ENCODE results near the gene UTRN. TPM values are rescaled to one million over a fixed set of nuclear protein-coding genes. Genes with fewer than 3 reads are reported as not detected.

The UTRN gene
- total RNA-seq, 2 donors from 2014 or later: 163 to 243 TPM

- no peak overlapping the region for H3K4me3 ChIP-seq
Observed at GRCh38 chr6:144304223-144304848, 19.2 kb downstream of the UTRN start.

GRCh38 chr6:144305567-144305966 is 20.4 kb downstream of the UTRN start:
- DNase-seq (ENCODE audit: low spot score): no peak
- Histone ChIP-seq H3K36me3 (peaks cover 8% of the 10 kb centered on the region), H3K4me1 (ENCODE audit: control insufficient read depth in 1 of 2, low read depth in 2 of 2) (peaks cover 0 to 3% of the 10 kb centered on the region in 2 donors), H3K27ac (no peak overlapping the region), H3K9me3 (no peaks in the 10 kb centered on the region), H3K4me3 (no peak overlapping the region), H3K27me3 (replicated peaks; ENCODE audit: insufficient read depth) (no peaks in the 10 kb centered on the region)
- TF ChIP-seq, protein P1, sequence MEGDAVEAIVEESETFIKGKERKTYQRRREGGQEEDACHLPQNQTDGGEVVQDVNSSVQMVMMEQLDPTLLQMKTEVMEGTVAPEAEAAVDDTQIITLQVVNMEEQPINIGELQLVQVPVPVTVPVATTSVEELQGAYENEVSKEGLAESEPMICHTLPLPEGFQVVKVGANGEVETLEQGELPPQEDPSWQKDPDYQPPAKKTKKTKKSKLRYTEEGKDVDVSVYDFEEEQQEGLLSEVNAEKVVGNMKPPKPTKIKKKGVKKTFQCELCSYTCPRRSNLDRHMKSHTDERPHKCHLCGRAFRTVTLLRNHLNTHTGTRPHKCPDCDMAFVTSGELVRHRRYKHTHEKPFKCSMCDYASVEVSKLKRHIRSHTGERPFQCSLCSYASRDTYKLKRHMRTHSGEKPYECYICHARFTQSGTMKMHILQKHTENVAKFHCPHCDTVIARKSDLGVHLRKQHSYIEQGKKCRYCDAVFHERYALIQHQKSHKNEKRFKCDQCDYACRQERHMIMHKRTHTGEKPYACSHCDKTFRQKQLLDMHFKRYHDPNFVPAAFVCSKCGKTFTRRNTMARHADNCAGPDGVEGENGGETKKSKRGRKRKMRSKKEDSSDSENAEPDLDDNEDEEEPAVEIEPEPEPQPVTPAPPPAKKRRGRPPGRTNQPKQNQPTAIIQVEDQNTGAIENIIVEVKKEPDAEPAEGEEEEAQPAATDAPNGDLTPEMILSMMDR (IDR thresholded peaks at IDR 0.05): no peak
- no peak for ATAC-seq (ENCODE audit: insufficient number of reproducible peaks, low FRiP score, low read depth)

More at GRCh38 chr6:144304223-144304848, 19.2 kb downstream of the UTRN start:
- H3K36me3 ChIP-seq: peaks cover 8% of the 10 kb centered on the region
- no peak overlapping the region for H3K27ac ChIP-seq
- H3K27me3 ChIP-seq (replicated peaks; ENCODE audit: insufficient read depth): no peaks in the 10 kb centered on the region
- no peaks in the 10 kb centered on the region for H3K9me3 ChIP-seq
- peaks cover 0 to 3% of the 10 kb centered on the region in 2 donors for H3K4me1 ChIP-seq (ENCODE audit: control insufficient read depth in 1 of 2, low read depth in 2 of 2)
- TF ChIP-seq, protein P1 (IDR thresholded peaks at IDR 0.05): no peak
- ATAC-seq (ENCODE audit: insufficient number of reproducible peaks, low FRiP score, low read depth): no peak
- DNase-seq (ENCODE audit: low spot score): no peak

DNA sequence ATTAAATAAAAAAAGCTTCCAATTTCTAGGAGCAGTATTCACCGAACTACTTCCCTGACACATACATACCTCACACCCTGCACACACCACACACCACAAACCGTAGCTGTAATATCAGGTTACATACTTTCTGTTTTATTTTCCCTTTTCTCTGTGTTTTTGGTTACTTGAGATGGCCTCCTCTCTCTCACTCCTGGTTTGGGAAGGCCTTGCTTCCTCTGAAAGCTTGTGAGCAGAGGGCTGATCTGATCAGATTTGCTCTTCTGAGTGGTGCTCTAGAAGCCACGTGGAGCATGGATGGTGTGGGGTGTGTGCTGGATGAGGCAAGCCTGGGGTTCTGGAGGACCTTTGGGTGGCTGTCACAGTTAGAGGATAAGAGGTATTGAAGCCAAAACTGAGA is 20.9 kb downstream of the UTRN start:
- Histone ChIP-seq H3K4me1 (ENCODE audit: control insufficient read depth in 1 of 2, low read depth in 2 of 2) (peaks cover 0 to 3% of the 10 kb centered on the region in 2 donors), H3K27me3 (replicated peaks; ENCODE audit: insufficient read depth) (no peaks in the 10 kb centered on the region), H3K27ac (no peak overlapping the region), H3K4me3 (no peak overlapping the region), H3K36me3 (peaks cover 8% of the 10 kb centered on the region), H3K9me3 (no peaks in the 10 kb centered on the region)
- no peak for ATAC-seq (ENCODE audit: insufficient number of reproducible peaks, low FRiP score, low read depth)
- DNase-seq (ENCODE audit: low spot score): no peak
- TF ChIP-seq, protein P1 (IDR thresholded peaks at IDR 0.05): no peak

DNA sequence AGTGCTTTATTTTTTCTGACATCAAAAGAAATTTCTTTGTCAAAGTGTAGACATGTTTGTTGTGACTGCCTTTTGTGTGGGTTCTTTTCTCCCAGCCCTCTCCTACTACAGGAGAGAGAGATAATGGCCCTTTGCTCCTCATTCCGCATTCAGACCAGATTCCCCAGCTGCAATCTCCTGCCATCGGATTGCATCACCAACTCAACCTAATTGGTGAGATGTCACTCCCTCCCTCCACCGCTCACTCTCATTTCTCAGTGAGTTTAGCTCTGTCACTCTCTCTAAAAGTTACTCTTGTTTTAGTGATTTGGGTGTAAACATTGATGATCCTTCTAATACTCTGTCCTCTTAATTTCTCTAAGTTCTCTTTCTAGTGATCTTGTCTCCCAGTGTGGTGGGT is 22.7 kb downstream of the UTRN start:
- Histone ChIP-seq H3K27ac (no peak overlapping the region), H3K4me3 (no peak overlapping the region), H3K4me1 (ENCODE audit: control insufficient read depth in 1 of 2, low read depth in 2 of 2) (peaks cover under 1 to 3% of the 10 kb centered on the region in 2 donors), H3K27me3 (replicated peaks; ENCODE audit: insufficient read depth) (no peaks in the 10 kb centered on the region), H3K9me3 (no peaks in the 10 kb centered on the region), H3K36me3 (peaks cover 8% of the 10 kb centered on the region)
- DNase-seq (ENCODE audit: low spot score) (no peak), ATAC-seq (ENCODE audit: insufficient number of reproducible peaks, low FRiP score, low read depth) (no peak)
- TF ChIP-seq, protein P1 (IDR thresholded peaks at IDR 0.05): no peak

GRCh38 chr6:144310765-144311164 is 25.6 kb downstream of the UTRN start:
- Histone ChIP-seq H3K36me3 (peaks cover 8% of the 10 kb centered on the region), H3K27ac (no peak overlapping the region), H3K27me3 (replicated peaks; ENCODE audit: insufficient read depth) (no peaks in the 10 kb centered on the region), H3K4me1 (ENCODE audit: control insufficient read depth in 1 of 2, low read depth in 2 of 2) (peaks cover 19 to 29% of the 10 kb centered on the region in 2 donors), H3K9me3 (no peaks in the 10 kb centered on the region), H3K4me3 (no peak overlapping the region)
- TF ChIP-seq, protein P1 (IDR thresholded peaks at IDR 0.05): no peak
- ATAC-seq (ENCODE audit: insufficient number of reproducible peaks, low FRiP score, low read depth): no peak
- DNase-seq (ENCODE audit: low spot score): no peak

Measured in thoracic aorta (tissue), 2 donors.